ENCODE results near the gene KIF3C. TPM values are rescaled to one million over a fixed set of nuclear protein-coding genes. Genes with fewer than 3 reads are reported as not detected.

KIF3C gene
- total and polyA plus RNA-seq, 2 of the 4 experiments (the other 2 are of a cell fraction): 8.3 to 15.4 TPM

DNA sequence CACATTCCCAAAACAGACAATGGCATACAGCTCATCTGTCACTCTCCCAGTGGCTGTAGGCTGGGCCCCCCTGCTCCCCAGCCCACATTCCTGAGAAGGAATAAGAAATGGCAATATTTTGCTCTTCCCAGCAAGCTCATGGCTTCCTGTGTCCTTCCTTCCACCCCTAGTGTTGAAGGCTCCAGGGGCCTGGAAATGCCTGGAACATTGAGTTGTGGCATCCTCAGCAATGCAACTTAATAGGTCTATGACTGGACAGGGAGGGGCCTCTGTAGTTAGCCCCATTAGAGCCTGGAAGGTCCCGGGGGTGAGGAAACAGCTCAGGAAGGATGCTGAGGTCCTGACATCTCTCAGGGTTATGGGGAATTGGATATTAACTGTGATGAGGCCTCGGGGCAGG is 3.3 kb downstream of the KIF3C start (continued):
- TF ChIP-seq, protein P1, sequence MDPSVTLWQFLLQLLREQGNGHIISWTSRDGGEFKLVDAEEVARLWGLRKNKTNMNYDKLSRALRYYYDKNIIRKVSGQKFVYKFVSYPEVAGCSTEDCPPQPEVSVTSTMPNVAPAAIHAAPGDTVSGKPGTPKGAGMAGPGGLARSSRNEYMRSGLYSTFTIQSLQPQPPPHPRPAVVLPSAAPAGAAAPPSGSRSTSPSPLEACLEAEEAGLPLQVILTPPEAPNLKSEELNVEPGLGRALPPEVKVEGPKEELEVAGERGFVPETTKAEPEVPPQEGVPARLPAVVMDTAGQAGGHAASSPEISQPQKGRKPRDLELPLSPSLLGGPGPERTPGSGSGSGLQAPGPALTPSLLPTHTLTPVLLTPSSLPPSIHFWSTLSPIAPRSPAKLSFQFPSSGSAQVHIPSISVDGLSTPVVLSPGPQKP (IDR thresholded peaks at IDR 0.05; ENCODE audit: borderline replicate concordance, low read depth, low read length): no peak
- TF ChIP-seq CHD1 (IDR thresholded peaks at IDR 0.05; ENCODE audit: low read depth, low read length): no peak
- TF ChIP-seq CEBPB (IDR thresholded peaks at IDR 0.05; ENCODE audit: low read depth, low read length): no peak

DNA sequence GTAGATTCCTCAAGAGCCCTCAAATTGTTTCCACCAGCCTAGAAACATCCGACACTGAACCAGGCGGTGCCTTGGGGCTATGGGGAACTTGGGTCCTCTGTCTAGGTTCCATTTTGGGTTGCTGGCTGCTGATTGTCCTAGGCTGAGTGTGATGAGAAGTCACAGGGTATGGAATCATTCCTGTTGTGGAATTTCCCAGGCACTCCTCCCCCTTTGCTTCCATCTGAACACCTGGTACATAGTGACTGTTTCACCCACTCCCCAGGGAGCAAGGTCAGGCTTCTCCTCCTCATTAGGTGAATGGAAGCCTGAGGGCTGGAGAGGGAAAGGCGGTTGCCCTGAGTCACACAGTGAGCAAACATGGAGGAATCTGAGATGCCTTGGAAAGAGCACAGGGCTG is 4.5 kb downstream of the KIF3C start:
- H3K9ac ChIP-seq (ENCODE audit: low read depth, low read length): no peak overlapping the region
- peaks cover 16% of the 10 kb centered on the region; the same call in 1 of the 2 replicates for H4K20me1 ChIP-seq (ENCODE audit: insufficient read depth, low read length)
- no peak overlapping the region for H2BK15ac ChIP-seq (ENCODE audit: low read depth, low read length)
- peaks cover 4% of the 10 kb centered on the region; the same call in 1 of the 2 replicates for H3K36me3 ChIP-seq (ENCODE audit: control insufficient read depth, insufficient read depth, low read length)
- TF ChIP-seq CHD1 (IDR thresholded peaks at IDR 0.05; ENCODE audit: low read depth, low read length) (no peak), MAZ (IDR thresholded peaks at IDR 0.05; ENCODE audit: borderline replicate concordance, low read depth, low read length) (no peak), POLR2A (IDR thresholded peaks at IDR 0.05; ENCODE audit: low read depth, low read length) (no peak), RAD21 (IDR thresholded peaks at IDR 0.05; ENCODE audit: low read length) (no peak), BHLHE40 (IDR thresholded peaks at IDR 0.05; ENCODE audit: low read depth, low read length) (no peak), SMC3 (IDR thresholded peaks at IDR 0.05; ENCODE audit: low read depth, low read length) (no peak), RCOR1 (IDR thresholded peaks at IDR 0.05; ENCODE audit: insufficient replicate concordance, low read length) (no peak), RFX5 (IDR thresholded peaks at IDR 0.05; ENCODE audit: low read depth, low read length) (no peak)
- TF ChIP-seq, protein P2, sequence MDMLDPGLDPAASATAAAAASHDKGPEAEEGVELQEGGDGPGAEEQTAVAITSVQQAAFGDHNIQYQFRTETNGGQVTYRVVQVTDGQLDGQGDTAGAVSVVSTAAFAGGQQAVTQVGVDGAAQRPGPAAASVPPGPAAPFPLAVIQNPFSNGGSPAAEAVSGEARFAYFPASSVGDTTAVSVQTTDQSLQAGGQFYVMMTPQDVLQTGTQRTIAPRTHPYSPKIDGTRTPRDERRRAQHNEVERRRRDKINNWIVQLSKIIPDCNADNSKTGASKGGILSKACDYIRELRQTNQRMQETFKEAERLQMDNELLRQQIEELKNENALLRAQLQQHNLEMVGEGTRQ (IDR thresholded peaks at IDR 0.05; ENCODE audit: low read depth, low read length): no peak
- TF ChIP-seq, protein P3, sequence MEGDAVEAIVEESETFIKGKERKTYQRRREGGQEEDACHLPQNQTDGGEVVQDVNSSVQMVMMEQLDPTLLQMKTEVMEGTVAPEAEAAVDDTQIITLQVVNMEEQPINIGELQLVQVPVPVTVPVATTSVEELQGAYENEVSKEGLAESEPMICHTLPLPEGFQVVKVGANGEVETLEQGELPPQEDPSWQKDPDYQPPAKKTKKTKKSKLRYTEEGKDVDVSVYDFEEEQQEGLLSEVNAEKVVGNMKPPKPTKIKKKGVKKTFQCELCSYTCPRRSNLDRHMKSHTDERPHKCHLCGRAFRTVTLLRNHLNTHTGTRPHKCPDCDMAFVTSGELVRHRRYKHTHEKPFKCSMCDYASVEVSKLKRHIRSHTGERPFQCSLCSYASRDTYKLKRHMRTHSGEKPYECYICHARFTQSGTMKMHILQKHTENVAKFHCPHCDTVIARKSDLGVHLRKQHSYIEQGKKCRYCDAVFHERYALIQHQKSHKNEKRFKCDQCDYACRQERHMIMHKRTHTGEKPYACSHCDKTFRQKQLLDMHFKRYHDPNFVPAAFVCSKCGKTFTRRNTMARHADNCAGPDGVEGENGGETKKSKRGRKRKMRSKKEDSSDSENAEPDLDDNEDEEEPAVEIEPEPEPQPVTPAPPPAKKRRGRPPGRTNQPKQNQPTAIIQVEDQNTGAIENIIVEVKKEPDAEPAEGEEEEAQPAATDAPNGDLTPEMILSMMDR (conservative IDR thresholded peaks at IDR 0.05; ENCODE audit: low read depth, low read length): no peak
- no peak for ATAC-seq (ENCODE audit: low read depth)
- WGBS, 2 experiments (ENCODE audit: extremely low coverage in 2 of 2, insufficient read length in 1 of 2): no CpG with 5 or more reads among the region's 3 CpGs
- H3K9me3 ChIP-seq (ENCODE audit: control insufficient read depth, insufficient read depth, low read length): no peaks in the 10 kb centered on the region
- no peak overlapping the region for H3K23ac ChIP-seq (ENCODE audit: low read depth, low read length)
- H2BK120ac ChIP-seq (ENCODE audit: low read depth, low read length): no peak overlapping the region
- no peak overlapping the region for H3K4me3 ChIP-seq (ENCODE audit: insufficient read depth, low read depth, low read length)
- no peak overlapping the region for H2BK20ac ChIP-seq (ENCODE audit: low read depth, low read length)
- intact Hi-C loops (cut with micrococcal nuclease): loop anchor here (10.0 kb wide), 1 partner anchor 367 kb away; the partner anchor contains the start of genes ADGRF3 and SELENOI
- H3K18ac ChIP-seq (ENCODE audit: low read depth, low read length): no peak overlapping the region
- no peak overlapping the region for H4K91ac ChIP-seq (ENCODE audit: insufficient read depth, low read depth, low read length)
- ChIA-PET CTCF (interaction anchor here (0.6 kb wide), 1 partner anchor 131 kb away, joined by 3 read pairs; no protein-coding TSS in a partner anchor), POLR2A (ENCODE audit: unreplicated experiment) (no interaction called here)
- H3K4ac ChIP-seq (ENCODE audit: low read depth, low read length): no peak overlapping the region; the same call in 1 of the 2 replicates
- no peak overlapping the region for H4K5ac ChIP-seq (ENCODE audit: low read depth, low read length)
- no peak overlapping the region for H2BK5ac ChIP-seq (ENCODE audit: low read depth, low read length, poor library complexity, severe bottlenecking)
- peak; percentile 66 for DNase-seq
- H3K56ac ChIP-seq (ENCODE audit: extremely low read depth, insufficient read depth, low read length): no peak overlapping the region
- H2AK9ac ChIP-seq (replicated peaks; ENCODE audit: low read depth, low read length, poor library complexity): peak overlapping the region; percentile 46
- peaks cover 9% of the 10 kb centered on the region; the same call in 1 of the 2 replicates for H3K9me1 ChIP-seq (ENCODE audit: insufficient read depth, low read length)
- in situ Hi-C loops (cut with MboI; ENCODE audit: low sequenced_read_pairs): no loop called here
- peaks cover 30% of the 10 kb centered on the region for H3K4me1 ChIP-seq (ENCODE audit: control insufficient read depth, insufficient read depth, low read length)
- no peak overlapping the region; the same call in 1 of the 2 replicates for H3K4me2 ChIP-seq (ENCODE audit: low read depth, low read length)
- H3K27ac ChIP-seq (ENCODE audit: insufficient read depth, low read length): no peak overlapping the region
- no peaks in the 10 kb centered on the region for H3K27me3 ChIP-seq (ENCODE audit: control insufficient read depth, insufficient read depth, low read length)
- dilution Hi-C loops (cut with HindIII; ENCODE audit: low sequenced_read_pairs, unreplicated experiment): no loop called here
- H2AFZ ChIP-seq (replicated peaks; ENCODE audit: low read length, poor library complexity): no peak overlapping the region
- no peak overlapping the region for H4K8ac ChIP-seq (ENCODE audit: low read depth in 2 of 2, low read length in 2 of 2)
- H2AK5ac ChIP-seq (ENCODE audit: low read depth, low read length): peak overlapping the region; percentile 7; the same call in 1 of the 2 replicates
- H3K79me1 ChIP-seq (ENCODE audit: low read depth in 1 of 2, low read length in 2 of 2): peaks cover 20 to 56% of the 10 kb centered on the region in 2 experiments
- BruUV-seq (replicated peaks): no TSS peak
- no peak overlapping the region for H3K14ac ChIP-seq (replicated peaks; ENCODE audit: low read depth, low read length)

Data from IMR-90 (cell line).